Regular cardiac myocyte (primary cell): Measurements from ENCODE around the gene BTK. TPM values are rescaled to one million over a fixed set of nuclear protein-coding genes. Genes with fewer than 3 reads are reported as not detected.

Source experiments
- total RNA-seq: library from RNA; depleted of rRNA; stranded (reverse); fragments of >200 nt; gene quantifications from 2 replicates; pipeline ENCODE4 v1.2.3, GENCODE V29; 2014

BTK gene
- total RNA-seq = not detected in 2 replicates

DNA sequence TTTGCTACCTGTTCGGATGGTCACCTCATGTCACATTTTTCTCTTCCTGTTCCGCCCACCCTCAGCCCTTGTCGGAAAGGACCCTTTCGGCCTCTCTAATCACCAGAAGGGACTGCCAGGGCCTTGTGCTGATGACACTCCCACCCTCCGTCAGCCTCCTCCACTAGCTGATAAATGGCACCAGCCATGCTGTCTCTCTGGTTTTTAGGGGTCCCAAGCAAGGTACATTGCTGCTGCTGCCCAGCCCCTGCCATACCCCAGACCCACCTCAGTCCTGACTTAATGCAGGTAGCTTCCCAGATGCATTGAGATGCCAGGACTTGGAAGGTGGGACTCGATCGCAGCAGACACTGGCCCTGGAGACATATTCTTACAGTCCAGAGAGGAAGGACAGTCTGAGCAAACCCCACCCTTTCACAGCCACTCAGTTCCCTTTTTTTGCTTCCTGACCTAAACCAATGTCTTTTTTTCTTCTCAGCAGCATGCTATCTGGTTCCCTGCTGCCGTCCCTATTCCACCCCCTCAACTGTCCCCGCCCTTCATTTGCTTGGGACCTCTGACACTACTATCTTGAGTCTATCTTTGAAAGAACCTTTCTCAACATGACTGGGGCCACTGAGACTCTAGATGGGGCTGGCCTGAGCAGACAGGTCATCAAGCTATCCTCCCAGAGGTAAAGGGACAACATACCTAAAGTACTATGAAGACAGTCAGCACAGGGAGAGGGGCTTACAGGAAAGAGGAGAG, at the start of gene BTK:
Gene BTK (minus strand): TSS at position 397 of the 747 bp plus-strand sequence. CDS start 10,907 bp downstream, outside the sequence.

DNA sequence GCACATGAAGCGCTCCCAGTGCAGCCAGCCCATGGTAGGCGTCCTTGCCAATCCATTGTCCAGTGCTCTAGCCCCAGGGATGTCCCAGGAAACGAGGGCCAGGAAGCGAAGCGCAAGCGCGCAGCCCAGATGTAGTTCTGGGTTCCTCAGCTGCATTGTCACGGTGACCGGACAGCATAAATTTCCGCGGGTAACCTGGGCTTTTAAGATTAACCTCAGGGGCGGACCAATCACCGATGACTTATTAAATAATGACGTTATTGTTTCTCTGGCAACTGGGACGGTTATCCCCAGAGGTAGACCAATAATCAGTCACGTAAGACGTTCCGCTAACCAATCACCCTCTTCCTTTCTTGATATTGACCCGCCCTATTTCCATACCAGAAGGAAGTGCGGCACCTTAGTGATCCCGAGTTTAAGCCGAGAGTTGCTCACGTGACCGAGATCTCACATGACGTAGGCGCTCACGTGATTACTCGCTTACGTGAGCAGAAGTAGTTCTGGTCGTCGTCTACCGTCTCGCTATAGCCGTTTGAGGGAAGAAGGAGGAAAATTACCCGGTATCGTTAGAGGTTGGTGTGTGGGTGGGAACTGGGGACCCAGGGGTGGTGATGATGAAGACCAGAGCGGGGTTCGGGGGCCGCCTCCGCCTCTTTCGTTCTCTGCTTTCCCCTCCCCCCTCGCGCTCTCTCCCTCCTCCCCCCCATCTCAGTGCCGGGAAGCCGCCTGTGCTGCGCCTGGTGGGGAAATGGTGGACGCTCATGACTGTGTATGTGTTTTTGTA, 21.9 kb upstream of the BTK start, which contains the start of the genes GLA and HNRNPH2:
Gene GLA (minus strand): TSS at position 178 of the 784 bp plus-strand sequence. CDS start 22 bp downstream, at position 156.
Gene HNRNPH2 (plus strand): TSS at position 475 of the 784 bp plus-strand sequence. CDS start 3,767 bp downstream, outside the sequence.

DNA sequence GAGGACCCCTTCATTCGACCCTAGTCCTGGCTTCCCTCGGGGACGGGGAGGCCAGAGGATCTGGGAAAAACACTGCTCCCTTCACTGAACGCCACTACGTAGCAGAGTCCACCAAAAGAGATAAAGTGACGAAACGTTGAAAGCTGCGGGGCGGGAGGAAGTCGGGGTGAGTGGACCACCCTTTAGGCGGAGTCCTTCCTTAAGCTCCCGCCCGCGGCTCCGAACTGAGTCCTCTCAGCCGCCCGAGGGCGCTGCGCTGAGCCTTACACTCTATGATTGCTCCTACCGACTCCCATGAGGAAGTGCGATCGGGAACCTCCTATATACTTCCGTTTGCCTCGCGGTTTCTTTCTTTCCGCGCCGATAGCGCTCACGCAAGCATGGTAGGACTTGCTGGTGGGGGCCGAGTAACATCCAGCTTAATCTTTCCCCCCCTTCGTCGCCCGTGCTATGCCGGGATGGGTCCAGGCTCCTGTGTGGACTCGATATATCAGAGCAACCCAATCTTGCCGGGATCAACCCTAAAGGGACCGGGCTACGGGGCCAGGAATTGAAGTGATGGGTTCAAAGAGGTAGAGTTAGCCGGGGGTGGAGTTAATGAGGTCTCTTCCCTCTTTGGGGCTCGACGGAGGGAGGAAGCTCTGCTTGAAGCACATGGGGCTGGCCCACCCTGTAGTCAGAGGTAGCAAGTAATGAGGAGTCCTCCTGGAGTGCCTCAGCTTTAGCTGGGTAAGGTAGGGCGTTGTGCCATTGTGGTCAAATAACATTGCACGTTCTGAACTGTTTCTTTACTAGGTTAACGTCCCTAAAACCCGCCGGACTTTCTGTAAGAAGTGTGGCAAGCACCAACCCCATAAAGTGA, 4.9 kb upstream of the BTK start, which contains the start of gene RPL36A:
Gene RPL36A (plus strand): TSS at position 348 of the 862 bp plus-strand sequence. CDS start 33 bp downstream, at position 381.

DNA sequence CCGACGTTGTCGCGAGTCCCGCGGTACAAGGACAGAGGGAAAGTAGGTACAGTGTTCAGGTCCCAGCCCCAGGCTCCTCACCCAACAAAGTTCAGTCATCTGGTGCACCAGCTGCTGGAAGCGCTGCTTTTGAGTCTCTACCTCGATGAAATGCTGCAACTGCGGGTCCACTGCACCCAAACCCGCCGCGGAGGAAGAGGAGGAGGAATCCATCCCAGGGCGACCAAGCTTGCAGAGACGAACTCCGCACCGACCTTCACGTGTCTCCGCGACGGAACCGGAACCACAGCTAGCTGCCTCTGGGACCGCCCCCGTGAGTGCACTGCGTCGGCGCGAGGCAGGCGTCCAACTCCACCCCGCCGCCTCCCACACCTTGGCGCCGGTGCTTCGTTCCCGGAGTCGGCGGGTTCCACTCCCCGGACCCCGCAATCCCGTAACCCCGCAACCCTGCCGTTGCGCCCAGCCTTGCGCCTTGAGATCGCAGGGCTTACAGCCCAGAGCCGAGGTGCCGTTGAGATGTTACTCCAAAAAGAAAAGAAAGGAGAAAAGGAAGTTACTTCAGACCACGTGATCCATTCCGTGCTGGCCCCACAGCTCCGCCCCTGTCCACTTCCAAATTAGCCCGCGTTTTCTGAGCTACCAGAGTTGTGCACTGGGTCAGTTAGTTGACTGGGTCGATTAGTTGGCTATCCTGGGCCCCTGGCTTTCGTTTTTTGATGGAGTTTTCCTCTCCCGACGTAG, 37.4 kb downstream of the BTK start, which contains the start of gene TIMM8A:
Gene TIMM8A (minus strand): TSS at position 291 of the 741 bp plus-strand sequence. CDS start 78 bp downstream, at position 213.

Other genes starting within 250 kb of the BTK start
- 2.5 and 9.6 TPM in 2 replicates for gene DRP2, start 166.4 kb downstream of the BTK start, total RNA-seq
- 0.38 and 1.1 TPM in 2 replicates for gene TAF7L, start 94.9 kb downstream of the BTK start, total RNA-seq
- 2.5 and 9.0 TPM in 2 replicates for gene TIMM8A, start 37.4 kb downstream of the BTK start, total RNA-seq
- 278 and 320 TPM in 2 replicates for gene RPL36A, start 4.8 kb upstream of the BTK start, total RNA-seq
- 27.3 and 38.0 TPM in 2 replicates for gene GLA, start 21.7 kb upstream of the BTK start, total RNA-seq
- gene HNRNPH2, start 22.0 kb upstream of the BTK start, total RNA-seq = 64.5 and 96.4 TPM in 2 replicates
- 5.4 and 6.8 TPM in 2 replicates for gene ARMCX4, start 99.3 kb upstream of the BTK start, total RNA-seq
- gene ARMCX1, start 164.4 kb upstream of the BTK start, total RNA-seq = 45.4 and 63.1 TPM in 2 replicates
- 26.8 and 35.7 TPM in 2 replicates for gene ARMCX6, start 231.8 kb upstream of the BTK start, total RNA-seq
- 89.3 and 113 TPM in 2 replicates for gene ARMCX3, start 237.0 kb upstream of the BTK start, total RNA-seq